ENCODE measurements around the gene ABCC3.

The ABCC3 gene

GRCh38 chr17:50627782-50628601 is 6.7 kb upstream of the ABCC3 start:
- no peak for DNase-seq

- DNase-seq = no peak
Measured at GRCh38 chr17:50629902-50630301, 4.8 kb upstream of the ABCC3 start.

GRCh38 chr17:50630524-50631194 is 4.0 kb upstream of the ABCC3 start:
- DNase-seq = peak; percentile 70 to 77

- no peak for DNase-seq
Measured at GRCh38 chr17:50631195-50631907, 3.3 kb upstream of the ABCC3 start.

GRCh38 chr17:50631908-50632571 is 2.6 kb upstream of the ABCC3 start:
- DNase-seq = no peak

GRCh38 chr17:50632637-50633036 is 2.0 kb upstream of the ABCC3 start:
- no peak for DNase-seq

- no peak for DNase-seq
Measured at GRCh38 chr17:50633683-50634082, 998 bp upstream of the ABCC3 start.

GRCh38 chr17:50634915-50635731 is 442 bp downstream of the ABCC3 start:
- DNase-seq = no peak

- DNase-seq = no peak
Measured at GRCh38 chr17:50635732-50635981, 976 bp downstream of the ABCC3 start.

GRCh38 chr17:50635982-50636803 is 1.5 kb downstream of the ABCC3 start:
- DNase-seq = no peak

GRCh38 chr17:50636804-50637195 is 2.1 kb downstream of the ABCC3 start:
- DNase-seq = no peak

- no peak for DNase-seq
Measured at GRCh38 chr17:50637829-50638605, 3.3 kb downstream of the ABCC3 start.

GRCh38 chr17:50638606-50638965 is 3.9 kb downstream of the ABCC3 start:
- no peak for DNase-seq

GRCh38 chr17:50638966-50639713 is 4.5 kb downstream of the ABCC3 start:
- no peak for DNase-seq

- DNase-seq = no peak
Measured at GRCh38 chr17:50640686-50641351, 6.1 kb downstream of the ABCC3 start.

GRCh38 chr17:50641357-50641756 is 6.7 kb downstream of the ABCC3 start:
- no peak for DNase-seq

- DNase-seq = no peak
Measured at GRCh38 chr17:50642071-50642721, 7.5 kb downstream of the ABCC3 start.

- no peak for DNase-seq
Measured at GRCh38 chr17:50642722-50643656, 8.3 kb downstream of the ABCC3 start.
